HepG2 (cell line): ENCODE data around the gene ARMH1. TPM values are rescaled to one million over a fixed set of nuclear protein-coding genes. Genes with fewer than 3 reads are reported as not detected.

ENCODE experiments used
- GABPB1 ChIP-seq: IDR thresholded peaks from 2 replicates; pipeline ENCODE4 v1.6.1; 2016; ENCODE audit warnings: mild to moderate bottlenecking, missing genetic modification reagents, moderate library complexity, missing compliant biosample characterization
- GATA4 ChIP-seq: sonication (generic); IDR thresholded peaks from 2 replicates; pipeline ENCODE4 v1.6.1; 2016; ENCODE audit warnings: antibody characterized with exemption, low read depth, borderline replicate concordance
- KAT7 ChIP-seq: IDR thresholded peaks from 2 replicates; pipeline ENCODE4 v1.6.1; 2018; ENCODE audit warnings: borderline replicate concordance, missing compliant biosample characterization
- KLF9 ChIP-seq: IDR thresholded peaks from 2 replicates; pipeline ENCODE4 v1.6.1; 2016; ENCODE audit warnings: low read depth
- MBD4 ChIP-seq: IDR thresholded peaks from 2 replicates; pipeline ENCODE4 v1.6.1; 2012; ENCODE audit warnings: low read length, inconsistent platforms, borderline replicate concordance
- MXD4 ChIP-seq: IDR thresholded peaks from 2 replicates; pipeline ENCODE4 v1.6.1; 2016; ENCODE audit warnings: mild to moderate bottlenecking, missing biosample characterization, missing genetic modification reagents
- NBN ChIP-seq: fragments of 450-650 bp; conservative IDR thresholded peaks from 2 replicates; pipeline ENCODE4 v1.6.1; 2017
- RARG ChIP-seq: sonication (generic); formaldehyde crosslinking; IDR thresholded peaks from 2 replicates; pipeline ENCODE4 v1.4.0; 2020; ENCODE audit warnings: low read depth, mild to moderate bottlenecking, missing genetic modification reagents
- RELA ChIP-seq: sonication (generic); formaldehyde crosslinking; IDR thresholded peaks from 2 replicates; pipeline ENCODE4 v1.4.0; 2020; ENCODE audit warnings: missing genetic modification reagents
- SRF ChIP-seq: IDR thresholded peaks from 2 replicates; pipeline ENCODE4 v1.6.1; 2011; ENCODE audit warnings: mild to moderate bottlenecking, low read depth, low read length, moderate library complexity
- TEAD2 ChIP-seq: sonication (generic); formaldehyde crosslinking; IDR thresholded peaks from 2 replicates; pipeline ENCODE4 v1.9.0; 2021; ENCODE audit warnings: missing genetic modification reagents
- TOE1 ChIP-seq: sonication (generic); formaldehyde crosslinking; IDR thresholded peaks from 2 replicates; pipeline ENCODE4 v1.4.0; 2020; ENCODE audit warnings: mild to moderate bottlenecking, missing genetic modification reagents
- ZEB1 ChIP-seq: IDR thresholded peaks from 2 replicates; pipeline ENCODE4 v1.6.1; 2012; ENCODE audit warnings: mild to moderate bottlenecking, low read depth, inconsistent platforms; ENCODE audit not compliant: insufficient replicate concordance
- ZNF17 ChIP-seq: sonication (generic); formaldehyde crosslinking; IDR thresholded peaks from 2 replicates; pipeline ENCODE4 v1.5.0; 2020; ENCODE audit warnings: mild to moderate bottlenecking, missing genetic modification reagents
- ZNF547 ChIP-seq: sonication (generic); formaldehyde crosslinking; IDR thresholded peaks from 2 replicates; pipeline ENCODE4 v1.5.1; 2020; ENCODE audit warnings: mild to moderate bottlenecking, missing genetic modification reagents
- ZNF549 ChIP-seq: sonication (generic); formaldehyde crosslinking; IDR thresholded peaks from 2 replicates; pipeline ENCODE4 v1.5.0; 2020; ENCODE audit warnings: missing genetic modification reagents
- ZNF75D ChIP-seq: sonication (generic); formaldehyde crosslinking; IDR thresholded peaks from 2 replicates; pipeline ENCODE4 v1.8.1; 2023; ENCODE audit warnings: missing genetic modification reagents, mild to moderate bottlenecking, borderline replicate concordance
- polyA plus RNA-seq, 8 experiments: library from polyadenylated mRNA; depleted of rRNA in 3 of 8; stranded (reverse) in 7 of 8; unstranded in 1 of 8; fragments of >200 nt; fragmentation: Illumina TruSeq in 4 of 8; extraction: Trizol in 4 of 8; gene quantifications; 2 replicates each; pipeline versions ENCODE4 v1.2.1 to v1.2.3, GENCODE V29; 2011 to 2016; ENCODE audit warnings: low read depth in 4 of 8, missing spikeins in 1 of 8, mixed read lengths in 1 of 8; ENCODE audit not compliant: insufficient read depth in 1 of 8
- total RNA-seq, 5 experiments: library from RNA; depleted of rRNA; stranded (reverse); fragments of >200 nt; fragmentation: Illumina TruSeq; extraction: Trizol; gene quantifications; 2 replicates each; pipeline ENCODE4 v1.2.3, GENCODE V29; 2016; ENCODE audit warnings: low read depth in 1 of 5
- TF ChIP-seq, protein P1 (sequence below): sonication (generic); formaldehyde crosslinking; IDR thresholded peaks from 2 replicates; pipeline ENCODE4 v1.4.0; 2020; ENCODE audit warnings: missing genetic modification reagents, mild to moderate bottlenecking, borderline replicate concordance
- TF ChIP-seq, protein P2 (sequence below): IDR thresholded peaks from 2 replicates; pipeline ENCODE4 v1.6.1; 2018; ENCODE audit warnings: missing genetic modification reagents
- TF ChIP-seq, protein P3 (sequence below): IDR thresholded peaks from 2 replicates; pipeline ENCODE4 v1.6.1; 2012; ENCODE audit warnings: low read length, improper control_type of control experiment
- TF ChIP-seq, protein P4 (sequence below): sonication (generic); formaldehyde crosslinking; IDR thresholded peaks from 2 replicates; pipeline ENCODE4 v1.4.0; 2020; ENCODE audit warnings: low read depth, mild to moderate bottlenecking, missing genetic modification reagents

ARMH1 gene
- total and polyA plus RNA-seq, 2 of the 13 experiments (the other 11 are each of a cell fraction or from before 2014, with no cell fraction given) = 0.69 TPM; not detected in 1

DNA sequence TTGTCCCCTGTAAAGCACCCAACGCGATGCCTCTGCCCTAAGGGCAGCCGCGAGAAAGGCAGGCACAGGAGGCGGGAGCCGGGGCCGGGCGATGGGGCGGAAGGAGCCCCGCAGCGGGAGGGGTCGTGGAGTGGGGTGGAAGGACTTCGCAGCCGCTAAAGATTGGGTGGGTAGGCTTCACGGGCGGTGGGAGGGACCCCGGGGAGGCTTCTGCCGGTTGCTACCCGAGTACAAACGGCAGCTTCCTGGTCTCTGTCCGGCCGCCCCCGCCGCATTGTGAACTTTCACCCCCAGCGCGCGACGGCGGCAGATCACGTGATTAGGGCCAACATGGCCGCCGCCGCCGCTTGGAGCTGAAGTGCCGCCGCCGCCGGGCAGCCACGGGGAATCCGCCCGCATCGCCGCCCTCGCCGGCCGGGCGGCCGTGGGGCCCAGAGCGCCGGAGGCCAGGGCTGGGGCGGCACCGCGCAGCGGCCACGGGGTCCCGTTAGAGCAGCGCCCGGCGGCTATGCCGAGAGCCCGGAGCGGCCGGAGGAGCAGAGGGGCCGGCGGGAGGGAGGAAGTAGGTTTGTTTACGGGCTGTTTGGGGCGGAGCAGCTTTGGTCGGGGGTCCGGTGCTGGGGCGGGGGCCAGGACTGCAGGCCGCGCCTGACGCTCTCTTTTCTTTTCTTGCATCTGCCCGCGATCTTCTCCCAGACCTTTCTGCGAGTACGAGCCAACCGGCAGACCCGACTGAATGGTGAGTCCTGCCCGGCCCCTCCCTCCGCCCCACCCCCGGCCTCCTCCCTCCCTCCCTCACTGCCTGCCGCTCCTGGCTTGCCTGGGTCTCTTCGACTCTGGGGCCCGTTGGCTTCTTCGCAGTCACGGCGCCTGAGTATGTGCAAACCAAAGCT is 42.6 kb upstream of the ARMH1 start (continued):
- TF ChIP-seq, protein P1, sequence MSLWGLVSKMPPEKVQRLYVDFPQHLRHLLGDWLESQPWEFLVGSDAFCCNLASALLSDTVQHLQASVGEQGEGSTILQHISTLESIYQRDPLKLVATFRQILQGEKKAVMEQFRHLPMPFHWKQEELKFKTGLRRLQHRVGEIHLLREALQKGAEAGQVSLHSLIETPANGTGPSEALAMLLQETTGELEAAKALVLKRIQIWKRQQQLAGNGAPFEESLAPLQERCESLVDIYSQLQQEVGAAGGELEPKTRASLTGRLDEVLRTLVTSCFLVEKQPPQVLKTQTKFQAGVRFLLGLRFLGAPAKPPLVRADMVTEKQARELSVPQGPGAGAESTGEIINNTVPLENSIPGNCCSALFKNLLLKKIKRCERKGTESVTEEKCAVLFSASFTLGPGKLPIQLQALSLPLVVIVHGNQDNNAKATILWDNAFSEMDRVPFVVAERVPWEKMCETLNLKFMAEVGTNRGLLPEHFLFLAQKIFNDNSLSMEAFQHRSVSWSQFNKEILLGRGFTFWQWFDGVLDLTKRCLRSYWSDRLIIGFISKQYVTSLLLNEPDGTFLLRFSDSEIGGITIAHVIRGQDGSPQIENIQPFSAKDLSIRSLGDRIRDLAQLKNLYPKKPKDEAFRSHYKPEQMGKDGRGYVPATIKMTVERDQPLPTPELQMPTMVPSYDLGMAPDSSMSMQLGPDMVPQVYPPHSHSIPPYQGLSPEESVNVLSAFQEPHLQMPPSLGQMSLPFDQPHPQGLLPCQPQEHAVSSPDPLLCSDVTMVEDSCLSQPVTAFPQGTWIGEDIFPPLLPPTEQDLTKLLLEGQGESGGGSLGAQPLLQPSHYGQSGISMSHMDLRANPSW (CRISPR knock-in tag) = no peak
- TF ChIP-seq ZNF17 (CRISPR knock-in tag) (no peak), RARG (no peak), TOE1 (0 out of 2 replicates have a peak, but pooled peaks have one; percentile 51), GABPB1 (peak; percentile 83), GATA4 (no peak), ZEB1 (peak; percentile 12), KAT7 (CRISPR knock-in tag) (no peak; the same call in 1 of the 2 replicates), ZNF549 (no peak), SRF (no peak), KLF9 (CRISPR knock-in tag) (no peak), MBD4 (no peak), MXD4 (peak; percentile 74; the same call in 1 of the 2 replicates), NBN (no peak), RELA (CRISPR knock-in tag) (no peak), ZNF75D (CRISPR knock-in tag) (no peak), ZNF547 (CRISPR knock-in tag) (peak; percentile 72; the same call in 1 of the 2 replicates), TEAD2 (CRISPR knock-in tag) (no peak)
- TF ChIP-seq, protein P2, sequence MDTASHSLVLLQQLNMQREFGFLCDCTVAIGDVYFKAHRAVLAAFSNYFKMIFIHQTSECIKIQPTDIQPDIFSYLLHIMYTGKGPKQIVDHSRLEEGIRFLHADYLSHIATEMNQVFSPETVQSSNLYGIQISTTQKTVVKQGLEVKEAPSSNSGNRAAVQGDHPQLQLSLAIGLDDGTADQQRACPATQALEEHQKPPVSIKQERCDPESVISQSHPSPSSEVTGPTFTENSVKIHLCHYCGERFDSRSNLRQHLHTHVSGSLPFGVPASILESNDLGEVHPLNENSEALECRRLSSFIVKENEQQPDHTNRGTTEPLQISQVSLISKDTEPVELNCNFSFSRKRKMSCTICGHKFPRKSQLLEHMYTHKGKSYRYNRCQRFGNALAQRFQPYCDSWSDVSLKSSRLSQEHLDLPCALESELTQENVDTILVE (CRISPR knock-in tag) = peak; percentile 69; the same call in 1 of the 2 replicates
- TF ChIP-seq, protein P3, sequence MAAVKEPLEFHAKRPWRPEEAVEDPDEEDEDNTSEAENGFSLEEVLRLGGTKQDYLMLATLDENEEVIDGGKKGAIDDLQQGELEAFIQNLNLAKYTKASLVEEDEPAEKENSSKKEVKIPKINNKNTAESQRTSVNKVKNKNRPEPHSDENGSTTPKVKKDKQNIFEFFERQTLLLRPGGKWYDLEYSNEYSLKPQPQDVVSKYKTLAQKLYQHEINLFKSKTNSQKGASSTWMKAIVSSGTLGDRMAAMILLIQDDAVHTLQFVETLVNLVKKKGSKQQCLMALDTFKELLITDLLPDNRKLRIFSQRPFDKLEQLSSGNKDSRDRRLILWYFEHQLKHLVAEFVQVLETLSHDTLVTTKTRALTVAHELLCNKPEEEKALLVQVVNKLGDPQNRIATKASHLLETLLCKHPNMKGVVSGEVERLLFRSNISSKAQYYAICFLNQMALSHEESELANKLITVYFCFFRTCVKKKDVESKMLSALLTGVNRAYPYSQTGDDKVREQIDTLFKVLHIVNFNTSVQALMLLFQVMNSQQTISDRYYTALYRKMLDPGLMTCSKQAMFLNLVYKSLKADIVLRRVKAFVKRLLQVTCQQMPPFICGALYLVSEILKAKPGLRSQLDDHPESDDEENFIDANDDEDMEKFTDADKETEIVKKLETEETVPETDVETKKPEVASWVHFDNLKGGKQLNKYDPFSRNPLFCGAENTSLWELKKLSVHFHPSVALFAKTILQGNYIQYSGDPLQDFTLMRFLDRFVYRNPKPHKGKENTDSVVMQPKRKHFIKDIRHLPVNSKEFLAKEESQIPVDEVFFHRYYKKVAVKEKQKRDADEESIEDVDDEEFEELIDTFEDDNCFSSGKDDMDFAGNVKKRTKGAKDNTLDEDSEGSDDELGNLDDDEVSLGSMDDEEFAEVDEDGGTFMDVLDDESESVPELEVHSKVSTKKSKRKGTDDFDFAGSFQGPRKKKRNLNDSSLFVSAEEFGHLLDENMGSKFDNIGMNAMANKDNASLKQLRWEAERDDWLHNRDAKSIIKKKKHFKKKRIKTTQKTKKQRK = no peak
- TF ChIP-seq, protein P4, sequence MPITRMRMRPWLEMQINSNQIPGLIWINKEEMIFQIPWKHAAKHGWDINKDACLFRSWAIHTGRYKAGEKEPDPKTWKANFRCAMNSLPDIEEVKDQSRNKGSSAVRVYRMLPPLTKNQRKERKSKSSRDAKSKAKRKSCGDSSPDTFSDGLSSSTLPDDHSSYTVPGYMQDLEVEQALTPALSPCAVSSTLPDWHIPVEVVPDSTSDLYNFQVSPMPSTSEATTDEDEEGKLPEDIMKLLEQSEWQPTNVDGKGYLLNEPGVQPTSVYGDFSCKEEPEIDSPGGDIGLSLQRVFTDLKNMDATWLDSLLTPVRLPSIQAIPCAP (CRISPR knock-in tag) = no peak
